ENCODE data around the gene PDE4D. TPM values are rescaled to one million over a fixed set of nuclear protein-coding genes. Genes with fewer than 3 reads are reported as not detected.

PDE4D gene
- total RNA-seq, 4 donors from 2014 or later: 6.0 to 36.2 (median 10.0) TPM

GRCh38 chr5:59366784-59367183, 526.7 kb downstream of the PDE4D start:
- intact Hi-C loops (cut with DNase I): loop anchor here (10.0 kb wide), 1 partner anchor 182 kb away; no protein-coding TSS in a partner anchor
- H3K4me1 ChIP-seq: peaks cover 0 to 4% (median 0%) of the 10 kb centered on the region in 3 donors
- WGBS, 2 donors: 72 to 88% methylated on average over 4 of the region's 4 CpGs
- no peaks in the 10 kb centered on the region for H3K36me3 ChIP-seq
- no peak overlapping the region for H3K4me3 ChIP-seq
- H3K27ac ChIP-seq: no peak overlapping the region
- DNase-seq: no peak
- no peaks in the 10 kb centered on the region for H3K9me3 ChIP-seq
- TF ChIP-seq CTCF (IDR thresholded peaks at IDR 0.05): no peak
- no peak for TF ChIP-seq POLR2A (IDR thresholded peaks at IDR 0.05)
- no peaks in the 10 kb centered on the region for H3K27me3 ChIP-seq

- no peaks in the 10 kb centered on the region for H3K27me3 ChIP-seq
- H3K4me1 ChIP-seq: peaks cover 0 to 15% (median 0%) of the 10 kb centered on the region in 3 donors
- intact Hi-C loops (cut with DNase I): loop anchor here (10.0 kb wide), 1 partner anchor 178 kb away; no protein-coding TSS in a partner anchor
- H3K4me3 ChIP-seq: no peak overlapping the region
- H3K9me3 ChIP-seq: no peaks in the 10 kb centered on the region
- H3K36me3 ChIP-seq: no peaks in the 10 kb centered on the region
- H3K27ac ChIP-seq: no peak overlapping the region
- WGBS, 2 donors: 77 to 88% methylated on average over 2 of the region's 2 CpGs
- no peak for DNase-seq
- TF ChIP-seq POLR2A (IDR thresholded peaks at IDR 0.05) (no peak), CTCF (IDR thresholded peaks at IDR 0.05) (no peak)
Measured at GRCh38 chr5:59362438-59362837, 531.1 kb downstream of the PDE4D start.

GRCh38 chr5:59361454-59361853, 532.1 kb downstream of the PDE4D start:
- WGBS, 2 donors: 76 to 82% methylated on average over 1 of the region's 1 CpG
- Histone ChIP-seq H3K36me3 (no peaks in the 10 kb centered on the region), H3K9me3 (no peaks in the 10 kb centered on the region), H3K4me1 (peaks cover 0 to 24% (median 0%) of the 10 kb centered on the region in 3 donors), H3K27me3 (no peaks in the 10 kb centered on the region), H3K27ac (no peak overlapping the region), H3K4me3 (no peak overlapping the region)
- DNase-seq: no peak
- no peak for TF ChIP-seq POLR2A (IDR thresholded peaks at IDR 0.05)
- no peak for TF ChIP-seq CTCF (IDR thresholded peaks at IDR 0.05)
- intact Hi-C loops (cut with DNase I): loop anchor here (10.0 kb wide), 1 partner anchor 177 kb away; no protein-coding TSS in a partner anchor

- no peak for TF ChIP-seq CTCF (IDR thresholded peaks at IDR 0.05)
- TF ChIP-seq POLR2A (IDR thresholded peaks at IDR 0.05): no peak
- DNase-seq: no peak
- Histone ChIP-seq H3K4me3 (peak overlapping the region in 1 of 4 donors; percentile 19), H3K9me3 (no peaks in the 10 kb centered on the region), H3K4me1 (peaks cover 0 to 25% (median 0%) of the 10 kb centered on the region in 3 donors), H3K27me3 (no peaks in the 10 kb centered on the region), H3K27ac (peak overlapping the region in 3 of 4 donors; percentile 66 to 77 (median 67)), H3K36me3 (no peaks in the 10 kb centered on the region)
- WGBS, 2 donors: 63 to 75% methylated on average over 7 of the region's 7 CpGs
- intact Hi-C loops (cut with DNase I): loop anchor here (10.0 kb wide), 1 partner anchor 175 kb away; no protein-coding TSS in a partner anchor
Measured at GRCh38 chr5:59360130-59360555, 533.4 kb downstream of the PDE4D start.

GRCh38 chr5:59358005-59358861, 535.3 kb downstream of the PDE4D start:
- intact Hi-C loops (cut with DNase I): no loop called here
- no peak for DNase-seq
- Histone ChIP-seq H3K36me3 (no peaks in the 10 kb centered on the region), H3K9me3 (no peaks in the 10 kb centered on the region), H3K4me1 (peaks cover 0 to 25% (median 0%) of the 10 kb centered on the region in 3 donors), H3K27ac (peak overlapping the region in 3 of 4 donors; percentile 57 to 77 (median 67)), H3K4me3 (peak overlapping the region in 1 of 4 donors; percentile 16), H3K27me3 (no peaks in the 10 kb centered on the region)
- 58 to 69% methylated on average over 5 of the region's 5 CpGs for WGBS, 2 donors
- TF ChIP-seq POLR2A (IDR thresholded peaks at IDR 0.05) (no peak), CTCF (IDR thresholded peaks at IDR 0.05) (no peak)

All from esophagus squamous epithelium (tissue), 5 donors.